HepG2 (cell line): ENCODE measurements around the gene IQCK. TPM values are rescaled to one million over a fixed set of nuclear protein-coding genes. Genes with fewer than 3 reads are reported as not detected.
A peak's percentile ranks its signal among the peaks of the same experiment; 100 is the strongest.

Experiments used
- ARID4A ChIP-seq: sonication (generic); formaldehyde crosslinking; IDR thresholded peaks from 2 replicates; pipeline ENCODE4 v1.5.0; 2020; ENCODE audit warnings: mild to moderate bottlenecking, missing genetic modification reagents, borderline replicate concordance
- ARNT ChIP-seq: fragments of 450-650 bp; IDR thresholded peaks from 2 replicates; pipeline ENCODE4 v1.6.1; 2017
- CREBL2 ChIP-seq: sonication (generic); formaldehyde crosslinking; IDR thresholded peaks from 2 replicates; pipeline ENCODE4 v1.8.1; 2023; ENCODE audit warnings: missing genetic modification reagents, mild to moderate bottlenecking, borderline replicate concordance
- CREM ChIP-seq, 2 experiments: sonication (generic) in 1 of 2; formaldehyde crosslinking in 1 of 2; IDR thresholded peaks; 2 replicates each; pipeline versions ENCODE4 v1.4.0 to v1.6.1; 2016 to 2020; ENCODE audit warnings: antibody characterized with exemption in 1 of 2, mild to moderate bottlenecking in 1 of 2, missing genetic modification reagents in 1 of 2
- EP300 ChIP-seq, 3 experiments: sonication (generic) in 1 of 3; formaldehyde crosslinking in 1 of 3; IDR thresholded peaks; 2 replicates each; pipeline versions ENCODE4 v1.5.1 to v1.6.1; 2011 to 2020; ENCODE audit warnings: low read depth in 2 of 3, low read length in 2 of 3, borderline replicate concordance in 1 of 3, improper control_type of control experiment in 1 of 3, mild to moderate bottlenecking in 1 of 3, missing genetic modification reagents in 1 of 3, moderate library complexity in 1 of 3
- MLXIP ChIP-seq: sonication (generic); formaldehyde crosslinking; IDR thresholded peaks from 2 replicates; pipeline ENCODE4 v1.9.0; 2021; ENCODE audit warnings: missing genetic modification reagents, borderline replicate concordance
- NFATC3 ChIP-seq: sonication (generic); formaldehyde crosslinking; IDR thresholded peaks from 2 replicates; pipeline ENCODE4 v1.5.1; 2020; ENCODE audit warnings: mild to moderate bottlenecking, missing genetic modification reagents
- NFKB2 ChIP-seq: sonication (generic); formaldehyde crosslinking; IDR thresholded peaks from 2 replicates; pipeline ENCODE4 v1.4.0; 2020; ENCODE audit warnings: missing genetic modification reagents, borderline replicate concordance
- POLR2A ChIP-seq, 2 experiments: IDR thresholded peaks; 2 replicates each; pipeline ENCODE4 v1.6.1; 2011; ENCODE audit warnings: low read depth in 2 of 2, low read length in 2 of 2, mild to moderate bottlenecking in 1 of 2, moderate library complexity in 1 of 2; ENCODE audit not compliant: insufficient read depth in 1 of 2
- SRSF1 ChIP-seq: fragments of 200-400 bp; formaldehyde crosslinking; optimal IDR thresholded peaks from 2 replicates; pipeline ENCODE3; 2017; ENCODE audit warnings: mild to moderate bottlenecking, low read depth, low read length, moderate library complexity
- TIGD3 ChIP-seq: sonication (generic); formaldehyde crosslinking; IDR thresholded peaks from 2 replicates; pipeline ENCODE4 v1.5.1; 2020; ENCODE audit warnings: mild to moderate bottlenecking, missing genetic modification reagents, borderline replicate concordance
- ZMYM3 ChIP-seq: sonication (generic); formaldehyde crosslinking; IDR thresholded peaks from 2 replicates; pipeline ENCODE4 v1.5.1; 2020; ENCODE audit warnings: mild to moderate bottlenecking, missing genetic modification reagents
- ZNF160 ChIP-seq: sonication (generic); formaldehyde crosslinking; IDR thresholded peaks from 2 replicates; pipeline ENCODE4 v1.8.0; 2022; ENCODE audit warnings: mild to moderate bottlenecking, inconsistent platforms, missing genetic modification reagents
- ZNF3 ChIP-seq: IDR thresholded peaks from 2 replicates; pipeline ENCODE4 v1.7.0; 2017; ENCODE audit warnings: inconsistent platforms
- ZNF468 ChIP-seq: sonication (generic); formaldehyde crosslinking; IDR thresholded peaks from 2 replicates; pipeline ENCODE4 v1.8.0; 2022; ENCODE audit warnings: mild to moderate bottlenecking, moderate library complexity, missing genetic modification reagents
- polyA plus RNA-seq, 8 experiments: library from polyadenylated mRNA; depleted of rRNA in 3 of 8; stranded (reverse) in 7 of 8; unstranded in 1 of 8; fragments of >200 nt; fragmentation: Illumina TruSeq in 4 of 8; extraction: Trizol in 4 of 8; gene quantifications; 2 replicates each; pipeline versions ENCODE4 v1.2.1 to v1.2.3, GENCODE V29; 2011 to 2016; ENCODE audit warnings: low read depth in 4 of 8, missing spikeins in 1 of 8, mixed read lengths in 1 of 8; ENCODE audit not compliant: insufficient read depth in 1 of 8
- total RNA-seq, 5 experiments: library from RNA; depleted of rRNA; stranded (reverse); fragments of >200 nt; fragmentation: Illumina TruSeq; extraction: Trizol; gene quantifications; 2 replicates each; pipeline ENCODE4 v1.2.3, GENCODE V29; 2016; ENCODE audit warnings: low read depth in 1 of 5

IQCK gene
- total and polyA plus RNA-seq, 2 of the 13 experiments (the other 11 are each of a cell fraction or from before 2014, with no cell fraction given) = 5.1 to 7.3 TPM

- TF ChIP-seq MLXIP (CRISPR knock-in tag) (0 out of 2 replicates have a peak, but pooled peaks have one; percentile 20), ZNF3 (peak; percentile 46; the same call in 1 of the 2 replicates), ZNF468 (CRISPR knock-in tag) (0 out of 2 replicates have a peak, but pooled peaks have one; percentile 53), NFKB2 (CRISPR knock-in tag) (peak; percentile 95), ARID4A (CRISPR knock-in tag) (peak; percentile 100), TIGD3 (peak; percentile 86; the same call in 1 of the 2 replicates), EP300 (IDR thresholded peaks at IDR 0.05; ENCODE audit: low read depth in 2 of 2, low read length in 2 of 2) (peak in 1 of 2 experiments; percentile 57; a peak in 1 of 4 replicates), EP300 (CRISPR knock-in tag; IDR thresholded peaks at IDR 0.05; ENCODE audit: borderline replicate concordance) (0 out of 2 replicates have a peak, but pooled peaks have one; percentile 15), POLR2A (IDR thresholded peaks at IDR 0.05; ENCODE audit: insufficient read depth in 1 of 2, low read depth in 2 of 2, low read length in 2 of 2) (peak; percentile 87 to 95), ZNF160 (CRISPR knock-in tag) (peak; percentile 49; the same call in 1 of the 2 replicates), SRSF1 (peak; percentile 85), ARNT (no peak), CREBL2 (CRISPR knock-in tag) (peak; percentile 31; the same call in 1 of the 2 replicates), ZMYM3 (CRISPR knock-in tag) (peak; percentile 74; the same call in 1 of the 2 replicates), NFATC3 (CRISPR knock-in tag) (peak; percentile 95), CREM (IDR thresholded peaks at IDR 0.05) (peak; percentile 52), CREM (CRISPR knock-in tag; IDR thresholded peaks at IDR 0.05) (no peak)
Measured at GRCh38 chr16:19717741-19718623, at the start of gene IQCK, which contains the start of gene KNOP1 (continued).
